ENCODE results near the gene FRYL.
A peak's percentile ranks its signal among the peaks of the same experiment; 100 is the strongest.

FRYL gene

DNA sequence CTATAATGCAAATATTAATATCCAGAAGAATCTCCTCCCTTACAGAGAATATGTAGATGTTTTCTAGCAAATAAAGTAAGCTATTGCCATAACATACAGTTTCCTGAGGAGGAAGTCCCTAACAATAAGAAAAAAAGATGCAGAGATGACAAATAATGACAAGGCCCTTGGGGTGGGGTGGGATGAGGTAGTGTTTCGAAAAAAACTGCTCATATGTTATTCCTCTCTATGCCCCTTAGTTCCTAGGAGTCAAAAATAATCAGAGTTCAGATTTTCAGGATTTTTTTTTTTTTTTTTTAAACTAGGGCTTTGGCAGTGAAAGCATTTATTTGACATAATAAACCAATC, 191.0 kb downstream of the FRYL start:
- Mint-ChIP-seq H3K27me3 (ENCODE audit: low read depth) (no peaks in the 10 kb centered on the region), H3K4me3 (no peak overlapping the region), H3K9me3 (no peaks in the 10 kb centered on the region), H3K36me3 (ENCODE audit: low read depth) (peaks cover 50% of the 10 kb centered on the region), H3K27ac (no peak overlapping the region), H3K4me1 (ENCODE audit: low read depth) (peaks cover 9% of the 10 kb centered on the region)

DNA sequence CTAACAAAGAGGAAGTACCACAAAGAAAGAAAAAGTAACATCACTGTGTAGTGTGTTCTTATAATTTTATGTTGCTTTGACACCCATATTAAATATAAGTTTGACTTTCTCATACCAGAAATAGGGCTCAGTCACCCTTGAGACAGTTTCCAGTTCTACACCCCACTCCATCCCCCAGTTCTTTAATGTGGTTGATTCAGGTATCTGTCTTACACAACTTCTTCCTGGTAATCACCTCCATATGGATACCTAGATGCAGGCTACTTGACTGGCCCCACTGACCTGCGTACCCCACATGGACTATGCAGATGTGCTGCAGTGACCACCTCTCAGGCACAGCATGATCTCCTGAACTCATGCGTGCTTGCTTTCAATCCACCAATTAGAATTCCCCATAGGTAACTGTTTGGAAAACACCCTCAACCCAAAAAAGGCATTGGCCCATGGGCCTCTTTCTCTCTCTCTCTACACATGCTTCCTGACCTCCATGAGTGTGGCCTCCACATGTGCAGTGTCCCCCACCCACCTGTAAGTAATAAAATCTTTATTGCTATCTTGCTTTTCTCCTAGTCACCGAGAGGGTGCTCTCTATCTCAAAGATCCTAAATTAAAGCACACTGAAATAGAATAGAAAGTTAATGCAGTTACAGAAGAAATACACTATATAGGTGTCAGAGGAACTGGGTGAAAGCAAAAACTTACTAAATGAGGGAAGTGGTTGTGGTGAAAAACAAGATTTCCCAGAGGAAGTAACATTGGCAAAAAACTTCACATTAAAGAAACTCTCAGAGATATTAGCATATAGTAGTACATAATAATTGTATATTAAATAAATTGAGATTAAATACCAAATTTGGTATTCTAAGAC, 191.6 kb downstream of the FRYL start:
- peaks cover 49% of the 10 kb centered on the region for H3K36me3 Mint-ChIP-seq (ENCODE audit: low read depth)
- H3K4me1 Mint-ChIP-seq (ENCODE audit: low read depth), result peaks cover 9% of the 10 kb centered on the region
- no peaks in the 10 kb centered on the region for H3K27me3 Mint-ChIP-seq (ENCODE audit: low read depth)
- H3K9me3 Mint-ChIP-seq, result no peaks in the 10 kb centered on the region
- H3K27ac Mint-ChIP-seq, result peak overlapping the region; percentile 36
- H3K4me3 Mint-ChIP-seq, result no peak overlapping the region

DNA sequence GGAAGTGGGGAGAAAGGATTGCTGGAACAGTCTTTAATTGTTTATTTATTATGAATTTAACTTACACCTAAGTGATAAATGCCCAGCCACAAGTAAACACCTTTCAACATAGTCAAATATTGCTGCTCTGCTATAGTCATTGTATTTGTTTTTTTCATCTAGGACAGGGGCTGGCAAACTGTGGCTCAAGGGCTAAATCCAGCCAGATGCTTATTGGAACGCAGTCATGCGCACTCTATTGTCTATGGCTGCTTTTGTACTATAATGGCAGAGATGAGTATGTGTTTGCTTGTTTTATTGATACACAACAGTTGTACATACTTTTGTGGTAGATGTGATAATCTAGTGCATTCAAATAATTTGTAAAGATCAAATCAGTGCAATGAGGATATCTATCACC, 194.7 kb downstream of the FRYL start:
- Mint-ChIP-seq H3K9me3 (no peaks in the 10 kb centered on the region), H3K27ac (no peak overlapping the region), H3K4me3 (no peak overlapping the region)

DNA sequence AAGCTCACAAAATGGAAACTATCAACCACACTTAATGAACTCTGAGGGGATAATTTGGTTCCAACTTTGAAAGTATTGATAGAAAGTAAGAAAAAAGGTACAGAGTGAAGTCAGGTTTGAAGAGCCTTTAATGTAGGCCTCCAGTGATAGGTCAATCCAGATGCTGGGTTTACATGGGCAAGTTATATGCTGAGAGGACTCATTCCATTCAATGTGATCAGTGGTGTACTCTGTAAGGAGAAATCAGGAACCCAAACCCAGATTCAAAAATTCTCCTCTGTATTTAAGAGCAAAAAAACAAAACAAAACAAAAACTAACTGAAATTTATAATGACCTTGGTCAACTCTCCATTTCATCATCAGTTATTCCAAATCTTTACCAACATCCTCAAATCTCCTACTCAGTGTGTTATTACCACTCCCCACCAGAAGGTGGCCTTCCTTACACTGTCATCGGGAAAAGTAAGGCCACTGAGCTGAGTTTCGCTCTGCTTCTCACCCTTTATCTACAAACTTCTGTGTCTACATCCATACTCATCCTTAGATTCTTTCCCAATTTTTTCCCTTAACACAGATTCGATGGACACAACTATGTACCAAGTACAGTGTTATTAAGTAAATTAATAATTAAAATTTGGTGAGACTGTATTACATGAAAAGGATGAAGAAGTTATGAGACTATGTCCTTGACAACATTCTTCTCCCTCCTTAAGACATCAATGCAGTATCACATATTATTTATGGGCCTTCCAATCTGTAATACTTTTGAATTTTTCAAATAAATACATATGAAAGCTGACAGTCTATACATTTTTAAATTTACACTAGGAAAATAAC, 201.7 kb downstream of the FRYL start:
- no peaks in the 10 kb centered on the region for H3K27me3 Mint-ChIP-seq (ENCODE audit: low read depth)

More for the DNA sequence above, 194.7 kb downstream of the FRYL start:
- Mint-ChIP-seq H3K4me1 (ENCODE audit: low read depth) (peaks cover 9% of the 10 kb centered on the region), H3K36me3 (ENCODE audit: low read depth) (peaks cover 40% of the 10 kb centered on the region), H3K27me3 (ENCODE audit: low read depth) (no peaks in the 10 kb centered on the region)

DNA sequence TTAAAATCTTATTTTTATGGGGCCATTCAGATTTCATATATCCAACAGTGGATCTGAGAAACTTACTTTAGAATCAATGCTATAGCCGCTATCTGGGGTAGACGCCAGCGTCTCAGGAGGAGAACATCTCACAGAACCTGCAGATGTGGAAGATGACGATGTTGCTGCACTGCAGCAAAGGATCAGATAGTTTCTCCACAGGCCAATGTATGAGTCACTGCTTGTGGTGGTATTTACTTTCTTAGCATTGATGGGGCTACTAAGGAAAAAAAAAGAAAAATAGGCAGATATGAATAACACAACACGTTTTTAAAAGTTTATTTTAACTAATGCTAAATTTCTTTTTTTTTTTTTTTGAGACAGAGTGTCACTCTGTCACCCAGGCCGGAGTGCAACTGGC, 204.1 kb downstream of the FRYL start:
- H3K27me3 Mint-ChIP-seq (ENCODE audit: low read depth), result no peaks in the 10 kb centered on the region
- H3K36me3 Mint-ChIP-seq (ENCODE audit: low read depth), result peaks cover 22% of the 10 kb centered on the region
- H3K27ac Mint-ChIP-seq, result no peak overlapping the region
- H3K9me3 Mint-ChIP-seq, result no peaks in the 10 kb centered on the region
- no peaks in the 10 kb centered on the region for H3K4me1 Mint-ChIP-seq (ENCODE audit: low read depth)
- no peak overlapping the region for H3K4me3 Mint-ChIP-seq

More for the DNA sequence above, 201.7 kb downstream of the FRYL start:
- Mint-ChIP-seq H3K4me1 (ENCODE audit: low read depth) (no peaks in the 10 kb centered on the region), H3K27ac (no peak overlapping the region), H3K4me3 (no peak overlapping the region), H3K36me3 (ENCODE audit: low read depth) (peaks cover 20% of the 10 kb centered on the region), H3K9me3 (no peaks in the 10 kb centered on the region)

DNA sequence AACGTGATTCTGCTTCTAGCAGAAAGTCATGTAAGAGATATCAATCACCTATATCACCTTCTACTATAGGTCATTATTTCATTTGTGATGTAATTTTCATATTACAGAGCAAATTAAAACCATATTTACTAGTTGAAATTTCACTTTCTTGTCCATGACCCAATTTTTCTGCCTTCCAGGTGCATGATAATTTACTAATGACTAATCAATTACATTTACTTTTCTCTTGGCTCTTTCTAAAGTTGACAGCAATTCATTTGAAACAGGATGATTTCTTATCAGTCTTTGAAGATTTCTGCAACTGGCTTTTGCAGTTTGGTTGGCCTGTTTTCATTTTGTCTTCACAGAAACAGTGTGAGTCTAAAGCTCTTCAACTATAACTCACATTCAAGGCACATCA, 208.6 kb downstream of the FRYL start:
- Mint-ChIP-seq H3K4me1 (ENCODE audit: low read depth) (no peaks in the 10 kb centered on the region), H3K9me3 (no peaks in the 10 kb centered on the region), H3K27ac (no peak overlapping the region), H3K27me3 (ENCODE audit: low read depth) (no peaks in the 10 kb centered on the region), H3K36me3 (ENCODE audit: low read depth) (peaks cover 16% of the 10 kb centered on the region), H3K4me3 (no peak overlapping the region)

DNA sequence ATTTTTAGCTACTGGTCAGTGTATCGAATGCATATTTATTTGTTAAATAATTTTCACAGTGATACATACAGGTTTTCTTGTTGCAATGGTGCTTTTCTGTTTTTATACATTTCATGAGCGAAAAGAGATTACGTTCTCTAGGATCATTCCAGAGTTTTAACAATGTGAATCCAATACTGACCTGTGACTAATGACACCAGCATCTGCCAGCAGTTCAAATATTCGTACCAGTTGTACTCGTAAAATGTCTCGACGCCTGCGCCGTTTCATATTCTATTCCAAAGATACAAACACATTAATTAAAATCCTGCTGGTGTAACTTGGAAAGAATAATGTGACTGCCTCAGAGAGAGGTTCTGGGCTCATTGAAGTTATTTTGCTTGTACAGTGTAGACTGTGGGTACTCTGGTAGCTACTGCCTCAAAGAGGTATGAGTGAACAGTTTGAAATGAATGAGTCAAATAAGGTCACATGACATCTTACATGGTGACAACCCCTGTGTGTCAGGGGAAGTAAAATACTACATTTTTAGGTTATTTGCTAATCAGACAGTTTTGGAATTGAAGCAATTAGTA, 209.3 kb downstream of the FRYL start:
- no peak overlapping the region for H3K27ac Mint-ChIP-seq

DNA sequence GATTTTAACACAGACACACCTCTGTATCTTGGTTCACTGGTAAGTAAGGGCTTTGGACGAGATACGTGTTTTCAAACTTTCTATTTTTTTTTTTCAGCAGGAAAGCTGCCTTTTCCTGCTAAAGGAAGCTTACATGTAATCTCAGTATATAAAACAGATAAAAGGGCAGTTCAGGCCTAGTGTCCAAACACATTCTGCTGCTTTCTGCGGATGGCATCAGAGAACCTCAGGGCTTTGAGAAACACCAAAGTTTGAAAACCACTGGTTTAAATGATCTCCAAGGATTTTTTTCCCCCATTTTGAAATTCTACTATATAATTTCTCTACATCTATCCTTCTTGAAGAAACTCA, 214.1 kb downstream of the FRYL start:
- no peaks in the 10 kb centered on the region for H3K27me3 Mint-ChIP-seq (ENCODE audit: low read depth)
- H3K36me3 Mint-ChIP-seq (ENCODE audit: low read depth), result peaks cover 16% of the 10 kb centered on the region
- H3K4me3 Mint-ChIP-seq, result no peak overlapping the region
- H3K9me3 Mint-ChIP-seq, result no peaks in the 10 kb centered on the region
- no peaks in the 10 kb centered on the region for H3K4me1 Mint-ChIP-seq (ENCODE audit: low read depth)
- H3K27ac Mint-ChIP-seq, result no peak overlapping the region

More for the DNA sequence above, 209.3 kb downstream of the FRYL start:
- Mint-ChIP-seq H3K4me1 (ENCODE audit: low read depth) (no peaks in the 10 kb centered on the region), H3K9me3 (no peaks in the 10 kb centered on the region), H3K27me3 (ENCODE audit: low read depth) (no peaks in the 10 kb centered on the region), H3K36me3 (ENCODE audit: low read depth) (peaks cover 15% of the 10 kb centered on the region), H3K4me3 (no peak overlapping the region)

DNA sequence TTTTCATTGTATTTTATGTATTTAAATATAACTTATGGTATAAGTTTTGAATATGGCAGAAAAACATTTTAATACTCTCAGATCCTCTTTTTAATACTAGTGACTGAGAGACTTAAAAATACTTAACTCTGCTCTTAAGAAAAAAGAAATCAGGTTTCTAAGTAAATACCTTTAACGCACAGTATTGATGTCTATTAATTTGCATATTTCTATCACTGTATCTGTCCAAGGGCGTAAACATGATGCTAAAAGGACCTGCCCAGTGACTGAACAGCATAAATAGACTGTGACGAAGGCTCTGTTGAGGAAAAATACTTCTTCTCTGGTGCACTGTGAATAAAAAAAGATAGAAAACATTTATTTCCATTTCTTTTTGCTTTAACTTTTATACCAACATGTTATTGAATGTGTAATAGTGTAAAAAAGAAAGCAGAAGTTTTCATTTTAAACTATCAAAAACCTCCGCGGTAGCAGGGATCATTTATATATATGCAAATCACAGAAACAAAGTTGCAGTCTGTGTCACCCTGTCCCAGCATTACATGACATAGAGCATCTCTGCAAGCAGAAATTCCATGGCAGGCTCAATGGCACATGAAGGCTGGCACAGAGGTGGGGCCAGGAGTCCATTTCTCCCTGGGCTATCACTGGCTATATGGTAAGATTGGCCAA, 214.6 kb downstream of the FRYL start:
- Mint-ChIP-seq H3K4me1 (ENCODE audit: low read depth) (no peaks in the 10 kb centered on the region), H3K36me3 (ENCODE audit: low read depth) (peaks cover 13% of the 10 kb centered on the region), H3K9me3 (no peaks in the 10 kb centered on the region), H3K27ac (no peak overlapping the region), H3K27me3 (ENCODE audit: low read depth) (no peaks in the 10 kb centered on the region), H3K4me3 (no peak overlapping the region)

DNA sequence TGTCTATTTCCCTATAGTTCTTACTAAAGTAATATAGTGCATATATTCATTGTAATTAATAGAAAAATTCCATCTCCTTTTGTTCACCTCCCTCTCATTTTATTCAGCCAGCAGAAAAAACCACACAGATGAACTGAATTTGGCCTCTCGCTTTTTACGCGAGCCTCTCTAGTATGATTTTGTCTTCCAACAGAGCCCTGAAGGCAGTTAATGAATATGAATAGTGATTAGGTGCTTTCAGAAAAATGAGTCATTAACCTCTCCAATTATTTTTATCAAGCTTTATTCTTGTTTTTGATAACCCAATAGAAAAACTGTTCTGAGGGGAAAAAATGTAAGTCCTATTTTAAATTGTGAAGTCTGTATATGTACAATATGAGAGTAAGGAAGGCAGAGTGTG, 215.9 kb downstream of the FRYL start:
- Mint-ChIP-seq H3K4me1 (ENCODE audit: low read depth) (no peaks in the 10 kb centered on the region), H3K4me3 (no peak overlapping the region), H3K36me3 (ENCODE audit: low read depth) (peaks cover 20% of the 10 kb centered on the region), H3K27me3 (ENCODE audit: low read depth) (no peaks in the 10 kb centered on the region), H3K27ac (no peak overlapping the region), H3K9me3 (no peaks in the 10 kb centered on the region)

DNA sequence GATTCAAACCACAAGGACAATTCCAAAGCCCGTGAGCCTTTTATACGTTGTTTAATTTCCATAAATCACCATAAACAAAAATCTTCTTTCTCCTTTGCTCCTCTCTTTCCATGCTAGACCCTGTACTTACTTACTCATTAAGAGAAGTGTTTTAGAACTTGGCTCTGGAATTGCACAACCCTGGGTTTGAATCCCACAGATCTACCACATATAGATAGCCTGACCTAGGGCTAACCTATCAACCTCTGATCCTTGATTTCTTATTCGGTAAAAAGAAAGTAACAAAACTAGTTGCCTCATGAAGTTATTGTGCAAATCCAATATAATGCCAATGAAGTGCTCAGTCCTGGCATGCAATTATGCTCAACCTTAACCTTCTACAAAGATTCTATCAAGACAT, 221.3 kb downstream of the FRYL start:
- Mint-ChIP-seq H3K4me1 (ENCODE audit: low read depth) (peaks cover 4% of the 10 kb centered on the region), H3K9me3 (no peaks in the 10 kb centered on the region), H3K4me3 (no peak overlapping the region), H3K27ac (no peak overlapping the region), H3K27me3 (ENCODE audit: low read depth) (no peaks in the 10 kb centered on the region), H3K36me3 (ENCODE audit: low read depth) (peaks cover 47% of the 10 kb centered on the region)

DNA sequence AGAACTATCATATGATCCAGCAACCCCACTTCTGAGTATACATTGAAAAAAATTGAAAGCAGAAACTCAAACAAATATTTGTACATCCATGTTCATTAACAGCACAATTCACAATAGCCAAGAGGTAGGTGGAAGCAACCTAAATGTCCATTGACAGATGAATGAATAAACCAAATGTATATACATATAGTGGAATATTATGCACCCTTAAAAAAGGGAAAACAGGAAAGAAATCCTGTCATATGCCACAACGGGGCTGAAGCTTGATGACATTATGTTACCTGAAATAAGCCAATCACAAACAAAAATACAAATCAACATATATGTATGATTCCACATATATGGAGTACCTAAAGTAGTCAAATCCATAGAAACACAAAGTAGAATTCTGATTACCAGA, 222.1 kb downstream of the FRYL start:
- no peak overlapping the region for H3K4me3 Mint-ChIP-seq
- no peaks in the 10 kb centered on the region for H3K27me3 Mint-ChIP-seq (ENCODE audit: low read depth)
- peaks cover 47% of the 10 kb centered on the region for H3K36me3 Mint-ChIP-seq (ENCODE audit: low read depth)
- no peak overlapping the region for H3K27ac Mint-ChIP-seq
- peaks cover 4% of the 10 kb centered on the region for H3K4me1 Mint-ChIP-seq (ENCODE audit: low read depth)
- H3K9me3 Mint-ChIP-seq, result no peaks in the 10 kb centered on the region

DNA sequence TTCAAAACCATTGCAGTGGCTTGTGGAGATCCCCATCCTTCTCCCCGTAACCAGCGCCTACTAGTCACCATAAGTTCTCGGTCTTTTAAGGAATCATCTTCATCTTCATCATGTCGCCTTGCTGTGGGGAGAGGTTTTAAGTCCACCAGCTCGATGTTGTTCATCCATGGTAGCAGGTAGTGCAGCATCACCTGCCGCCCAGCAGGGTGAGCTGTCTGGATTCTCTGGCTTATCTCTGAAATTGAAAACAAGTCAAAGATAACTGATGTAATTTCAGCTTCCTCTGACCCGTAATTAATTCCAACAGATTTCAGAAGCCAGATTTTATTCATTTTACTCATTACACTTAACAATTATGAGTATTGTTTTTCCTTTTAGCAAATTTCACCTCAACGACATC, 222.6 kb downstream of the FRYL start:
- H3K4me3 Mint-ChIP-seq, result no peak overlapping the region
- H3K4me1 Mint-ChIP-seq (ENCODE audit: low read depth), result peaks cover 4% of the 10 kb centered on the region
- no peaks in the 10 kb centered on the region for H3K27me3 Mint-ChIP-seq (ENCODE audit: low read depth)
- no peak overlapping the region for H3K27ac Mint-ChIP-seq
- H3K36me3 Mint-ChIP-seq (ENCODE audit: low read depth), result peaks cover 46% of the 10 kb centered on the region
- H3K9me3 Mint-ChIP-seq, result no peaks in the 10 kb centered on the region

DNA sequence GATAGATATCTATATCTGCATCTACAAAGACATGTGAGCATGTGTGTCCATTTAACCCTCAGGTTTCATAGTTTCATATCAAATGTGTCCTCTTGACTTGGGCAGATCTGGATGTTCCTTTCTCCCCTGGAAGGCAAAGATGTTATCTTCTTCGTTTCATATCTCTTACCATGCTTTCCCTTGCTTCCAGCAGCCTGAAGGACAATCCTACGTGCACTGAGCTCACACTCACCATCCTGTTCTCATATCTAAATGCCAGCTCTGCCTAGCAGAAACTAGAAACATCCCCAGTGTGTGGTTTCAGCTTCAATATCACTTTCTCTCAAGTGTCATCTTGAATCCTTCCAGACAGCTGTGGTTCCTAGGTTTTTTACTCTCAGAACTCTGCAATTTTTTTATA, 223.8 kb downstream of the FRYL start:
- Mint-ChIP-seq H3K27ac (no peak overlapping the region), H3K9me3 (no peaks in the 10 kb centered on the region)

More for the DNA sequence above, 223.8 kb downstream of the FRYL start:
- Mint-ChIP-seq H3K36me3 (ENCODE audit: low read depth) (peaks cover 47% of the 10 kb centered on the region), H3K4me1 (ENCODE audit: low read depth) (peaks cover 4% of the 10 kb centered on the region), H3K4me3 (no peak overlapping the region), H3K27me3 (ENCODE audit: low read depth) (no peaks in the 10 kb centered on the region)
